OCI-LY7 (cell line): ENCODE data around the gene ZNF345.

ENCODE experiments used
- CTCF ChIP-seq: fragments of 200-600 bp; sonication (generic); conservative IDR thresholded peaks from 2 replicates; pipeline ENCODE4 v1.5.1; 2014; ENCODE audit warnings: mild to moderate bottlenecking, antibody characterized with exemption, low read length, moderate library complexity, mixed read lengths
- EZH2phosphoT487 ChIP-seq: fragments of 200-600 bp; sonication (generic); IDR thresholded peaks from 2 replicates; pipeline ENCODE4 v1.6.1; 2018; ENCODE audit warnings: low read depth, borderline replicate concordance, mild to moderate bottlenecking, mixed run types, antibody characterized with exemption, low read length, moderate library complexity, mixed read lengths

GRCh38 chr19:36847968-36848367 is 2.7 kb upstream of the ZNF345 start:
- no peak for TF ChIP-seq CTCF
- TF ChIP-seq EZH2phosphoT487, result no peak
